Bone marrow (tissue), 2 donors: ENCODE results near the gene BUD13.
"Not testable (repeated sequence)": the region's sequence is repeated elsewhere in the genome, so short reads cannot be mapped to it uniquely, and the experiment has no call there.

Experiments
- DNase-seq, 2 donors: peaks; one replicate each; lab custom pipeline; 2025; lab: John Stamatoyannopoulos, UW

Gene BUD13

GRCh38 chr11:116772443-116773202 lies at the start of gene BUD13:
TSS of gene BUD13 (minus strand) at chr11:116772987. CDS start at chr11:116772964, 23 bp downstream.
- DNase-seq, result peak; percentile 63 to 79

- DNase-seq, result no peak
These were observed 49.8 kb upstream of the BUD13 start for GRCh38 chr11:116822575-116822974.

DNA sequence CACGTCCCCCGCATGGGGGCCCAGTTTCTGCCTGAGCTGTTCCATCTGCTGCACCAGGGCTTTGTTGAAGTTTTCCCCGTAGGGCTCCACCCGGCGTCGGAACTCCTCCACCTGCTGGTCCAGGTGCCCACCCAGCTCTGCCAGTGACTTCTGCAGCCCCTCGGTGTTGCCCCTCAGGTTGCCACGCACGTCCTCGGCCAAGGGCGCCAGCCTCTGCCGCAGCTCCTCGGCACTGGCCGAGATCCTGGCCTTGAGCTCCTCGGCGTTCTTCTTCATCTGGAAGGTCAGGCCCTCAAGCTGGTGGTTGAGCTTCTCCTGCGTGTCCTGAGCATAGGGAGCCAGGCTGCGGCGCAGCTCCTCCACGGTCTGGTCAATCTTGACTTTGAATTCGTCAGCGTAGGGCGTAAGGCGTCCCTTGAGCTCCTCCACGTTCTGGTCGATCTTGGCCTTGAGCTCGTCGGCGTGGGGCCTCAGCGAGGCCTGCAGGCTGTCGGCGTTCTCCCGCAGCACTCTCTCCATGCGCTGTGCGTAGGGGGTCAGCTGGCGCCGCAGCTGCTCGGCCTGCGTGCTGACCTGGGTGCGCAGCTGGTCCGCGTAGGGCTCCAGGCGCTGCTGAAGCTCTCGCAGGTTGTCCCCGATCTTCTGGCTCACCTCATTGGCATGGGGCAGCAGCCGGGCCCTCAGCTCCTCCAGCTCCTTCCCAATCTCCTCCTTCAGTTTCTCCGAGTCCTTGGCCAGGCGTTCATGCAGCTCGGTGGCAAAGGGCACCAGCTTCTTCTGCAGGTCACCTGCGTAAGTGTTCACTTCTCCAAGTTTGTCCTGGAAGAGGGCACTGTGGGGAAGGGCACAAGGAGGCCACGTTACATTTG lies 48.5 kb upstream of the BUD13 start:
- DNase-seq, result no peak

- DNase-seq, result no peak
These were observed 46.3 kb upstream of the BUD13 start for GRCh38 chr11:116819049-116819448.

DNA sequence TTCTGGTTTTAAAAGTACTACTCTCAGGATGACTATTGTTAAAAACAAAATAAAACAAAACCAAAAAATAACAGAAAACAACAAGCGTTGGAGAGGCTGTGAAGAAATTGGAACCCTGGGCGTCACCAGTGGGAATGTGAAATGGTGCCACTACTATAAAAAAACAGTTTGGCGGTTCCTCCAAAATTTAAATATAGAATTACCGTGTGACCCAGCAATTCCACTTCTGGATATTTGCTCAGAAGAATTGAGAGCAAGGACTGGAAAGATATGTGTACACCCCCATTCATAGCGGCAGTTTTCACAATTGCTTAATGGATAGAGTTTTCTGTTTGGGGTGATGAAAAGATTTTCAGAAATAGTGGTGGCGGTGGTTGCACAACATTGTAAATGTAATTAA lies 41.7 kb upstream of the BUD13 start:
- DNase-seq, result no peak

- no peak for DNase-seq
These were observed 41.1 kb upstream of the BUD13 start for GRCh38 chr11:116813781-116814471.

GRCh38 chr11:116813170-116813569 lies 40.4 kb upstream of the BUD13 start:
- no peak for DNase-seq

DNA sequence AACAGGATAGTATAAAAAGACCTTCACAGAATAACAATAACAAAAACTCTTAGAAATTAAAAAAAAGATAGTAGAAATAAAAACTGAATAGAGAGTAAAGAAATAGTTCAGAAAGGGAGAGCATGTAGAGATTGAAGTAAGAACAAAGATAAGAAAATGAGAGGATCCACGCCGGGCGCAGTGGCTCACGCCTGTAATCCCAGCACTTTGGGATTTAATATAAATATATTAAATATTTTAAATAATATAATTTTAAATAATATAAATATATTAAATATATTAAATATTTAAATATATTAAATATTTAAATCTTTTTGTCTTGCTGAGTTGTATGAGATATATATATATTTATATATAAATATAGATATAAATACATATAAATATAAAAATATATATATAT lies 39.3 kb upstream of the BUD13 start:
- no peak for DNase-seq

- DNase-seq, result no peak
These were observed 38.4 kb upstream of the BUD13 start for GRCh38 chr11:116811194-116811593.

- DNase-seq, result no peak
These were observed 35.7 kb upstream of the BUD13 start for GRCh38 chr11:116808262-116809175.

DNA sequence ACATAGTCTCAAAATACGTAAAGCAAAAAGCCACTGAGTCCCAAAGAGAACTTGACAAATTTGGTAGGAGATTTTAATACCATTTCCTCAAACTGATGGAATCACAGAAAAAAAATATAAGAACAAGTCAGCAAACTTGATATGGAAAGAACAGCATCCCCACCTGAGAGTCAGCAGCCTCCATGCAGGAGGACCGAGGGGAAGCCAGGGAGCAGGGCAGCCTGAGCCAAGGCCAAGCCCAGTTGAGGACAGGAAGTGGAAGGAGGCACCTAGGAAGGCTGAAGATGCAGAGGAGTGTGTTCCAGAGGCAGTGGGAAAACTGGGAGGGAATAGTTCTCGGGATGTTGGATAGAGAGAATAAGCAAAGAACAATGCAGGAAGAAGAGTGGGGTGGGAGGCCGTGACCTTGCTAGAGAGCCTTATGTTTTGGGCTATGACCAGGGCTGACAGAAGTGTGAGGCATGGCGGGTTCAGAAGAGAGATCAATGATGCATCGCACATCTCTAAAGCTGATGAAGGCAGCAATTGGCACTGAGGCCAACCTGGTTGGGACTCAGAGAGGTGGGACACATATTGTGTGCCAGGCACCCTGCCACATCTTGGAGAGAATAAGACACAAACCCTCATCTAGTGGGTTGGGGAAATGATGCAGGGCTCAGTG lies 34.9 kb upstream of the BUD13 start:
- DNase-seq, result no peak

DNA sequence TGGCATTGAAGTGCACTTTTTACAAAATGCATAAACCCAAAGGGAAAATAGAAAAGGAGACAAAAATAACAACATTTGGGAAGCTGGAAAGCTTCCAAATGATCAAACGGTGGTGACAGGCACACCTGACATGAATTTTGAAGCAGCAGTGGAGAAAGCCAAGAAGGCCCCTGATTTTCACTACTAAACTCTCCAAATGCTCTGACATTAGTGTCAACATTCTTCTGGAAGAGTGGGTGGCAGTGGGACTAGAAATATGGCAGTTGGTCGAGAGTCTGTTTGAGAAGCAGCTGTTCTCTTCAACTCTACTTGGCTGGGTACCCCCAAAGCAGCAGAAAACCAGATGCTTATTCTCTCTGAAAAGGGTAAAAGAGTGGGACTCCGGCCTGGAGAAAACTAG lies 31.2 kb upstream of the BUD13 start:
- no peak for DNase-seq

DNA sequence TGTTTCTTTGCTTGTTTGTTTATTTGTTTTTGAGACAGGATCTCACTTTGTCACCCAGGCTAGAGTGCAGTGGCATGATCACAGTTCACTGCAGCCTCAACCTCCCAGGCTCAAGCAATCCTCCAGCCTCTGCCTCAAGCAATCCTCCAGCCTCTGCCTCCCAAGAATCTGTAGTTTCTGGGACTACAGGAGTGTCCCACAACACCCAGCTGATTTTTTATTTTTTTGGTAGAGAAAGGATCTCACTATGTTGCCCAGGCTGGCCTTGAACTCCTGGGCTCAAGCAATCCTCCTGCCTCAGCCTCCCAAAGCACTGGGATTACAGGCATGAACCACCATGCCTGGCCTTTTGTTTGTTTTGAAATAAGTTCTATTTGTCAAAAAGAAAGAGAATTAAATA lies 28.9 kb upstream of the BUD13 start:
- not testable (repeated sequence) for DNase-seq

- DNase-seq, result no peak
These were observed 27.8 kb upstream of the BUD13 start for GRCh38 chr11:116800610-116801009.

DNA sequence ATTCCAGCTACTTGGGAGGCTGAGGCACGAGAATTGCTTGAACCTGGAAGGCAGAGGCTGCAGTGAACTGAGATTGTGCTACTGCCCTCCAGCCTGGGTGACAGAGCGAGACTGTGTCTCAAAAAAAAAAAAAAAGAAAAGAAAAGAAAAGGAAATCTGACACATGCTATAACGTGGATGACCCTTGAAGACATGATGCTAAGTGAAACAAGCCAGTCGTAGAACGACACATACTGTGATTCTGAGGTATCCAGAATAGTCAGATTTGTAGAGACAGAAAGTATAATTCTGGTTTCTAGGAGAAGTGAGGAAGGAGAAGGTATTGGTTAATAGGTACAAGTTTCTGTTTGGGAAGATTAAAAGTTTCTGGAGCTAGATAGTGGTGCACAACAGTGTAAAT lies 25.6 kb upstream of the BUD13 start:
- DNase-seq, result no peak

GRCh38 chr11:116797816-116798215 lies 25.0 kb upstream of the BUD13 start:
- no peak for DNase-seq

DNA sequence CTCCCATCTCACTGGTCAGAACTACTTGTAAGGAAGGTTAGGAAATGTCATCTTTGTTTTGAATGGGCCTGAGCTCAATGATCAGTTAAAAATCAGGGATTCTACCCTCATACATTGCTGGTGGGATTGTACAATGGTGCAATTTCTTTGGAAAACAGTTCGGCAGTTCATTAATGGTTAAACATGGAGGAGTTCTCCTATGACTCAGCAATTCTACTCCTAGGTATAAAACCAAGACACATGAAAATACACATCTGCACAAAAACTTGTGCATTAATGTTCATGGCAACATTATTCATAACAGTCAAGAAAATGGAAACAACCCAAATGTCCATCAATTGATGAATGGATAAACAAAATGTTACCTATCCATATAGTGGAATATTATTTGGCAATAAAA lies 23.8 kb upstream of the BUD13 start:
- no peak for DNase-seq

DNA sequence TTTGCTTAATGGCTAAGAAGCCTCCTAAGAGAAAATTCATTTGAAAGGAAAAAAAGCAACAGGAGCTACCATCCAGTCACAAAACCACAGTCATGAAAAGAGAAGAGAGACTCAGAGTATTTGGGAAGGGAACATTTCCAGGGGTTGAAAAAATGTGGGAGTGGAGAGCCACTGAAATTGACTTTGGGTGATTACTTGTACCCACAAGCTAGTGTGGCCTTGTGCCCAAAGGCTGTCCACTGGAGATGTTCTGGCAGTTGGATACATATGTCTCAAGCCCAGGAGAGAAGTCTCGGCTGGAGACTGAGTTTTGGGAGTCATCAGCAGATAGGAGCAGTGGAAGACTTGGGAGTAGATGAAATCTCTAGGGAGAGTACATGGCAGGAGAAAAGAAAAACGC lies 22.1 kb upstream of the BUD13 start:
- no peak for DNase-seq

DNA sequence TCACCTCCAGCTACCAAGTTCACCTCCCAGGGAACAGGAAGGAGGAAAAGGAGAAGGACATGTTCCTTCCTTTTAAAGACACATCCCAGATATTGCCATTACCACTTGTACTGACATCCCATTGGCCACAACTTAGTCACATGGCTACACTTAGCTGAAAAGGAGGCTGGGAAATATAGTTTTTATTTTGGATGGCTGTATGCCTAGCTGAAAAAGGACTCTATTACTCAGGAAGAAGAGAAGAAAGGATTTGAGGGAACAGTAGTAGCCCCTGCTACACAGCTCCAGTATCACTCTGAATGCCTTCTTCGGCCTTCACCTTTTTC lies 20.9 kb upstream of the BUD13 start:
- DNase-seq, result no peak

- no peak for DNase-seq
These were observed 20.3 kb upstream of the BUD13 start for GRCh38 chr11:116792869-116793771.
